Ovary (tissue), 3 donors: ENCODE measurements around the gene KLHL22.

Experiments
- CTCF ChIP-seq, 3 donors: fragments of 450-650 bp in 2 of 3; fragments of 200-600 bp in 1 of 3; IDR thresholded peaks; one replicate each; pipeline versions ENCODE4 v1.5.1 to v1.8.0; 2016 to 2022; ENCODE audit warnings: antibody characterized with exemption in 3 of 3, mild to moderate bottlenecking in 1 of 3
- EP300 ChIP-seq: sonication (generic); formaldehyde crosslinking; IDR thresholded peaks from one replicate; pipeline ENCODE4 v1.6.1; 2017; ENCODE audit warnings: antibody characterized with exemption
- donor health status: DM: no; HTN: no; CAD: no.

DNA sequence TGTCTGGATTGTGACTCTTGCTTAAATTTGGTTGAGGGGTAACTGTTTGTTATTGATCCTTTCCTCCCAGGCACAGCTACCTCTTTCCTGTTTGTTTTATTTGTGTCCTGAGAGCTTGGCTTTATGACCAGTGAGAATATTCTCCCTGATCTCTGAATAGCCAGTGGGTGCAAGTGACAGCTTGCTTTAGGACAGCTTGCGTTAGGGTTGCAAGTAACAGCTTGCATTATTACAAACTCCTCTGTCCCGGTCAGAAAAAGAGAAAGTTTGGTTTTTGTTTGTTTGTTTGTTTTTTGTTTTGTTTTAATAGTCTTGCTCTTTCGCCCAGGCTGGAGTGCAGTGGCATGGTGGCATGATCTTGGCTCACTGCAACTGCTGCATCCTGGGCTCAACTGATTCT, 3.3 kb upstream of the KLHL22 start:
- TF ChIP-seq CTCF (IDR thresholded peaks at IDR 0.05) (no peak), EP300 (no peak)
